Measurements from ENCODE around the gene BMPR1B. TPM values are rescaled to one million over a fixed set of nuclear protein-coding genes. Genes with fewer than 3 reads are reported as not detected.

Gene BMPR1B
- total and polyA plus RNA-seq, 9 of the 15 experiments (the other 6 are each of a cell fraction or from before 2014, with no cell fraction given), result 0.01 TPM; not detected in 8

DNA sequence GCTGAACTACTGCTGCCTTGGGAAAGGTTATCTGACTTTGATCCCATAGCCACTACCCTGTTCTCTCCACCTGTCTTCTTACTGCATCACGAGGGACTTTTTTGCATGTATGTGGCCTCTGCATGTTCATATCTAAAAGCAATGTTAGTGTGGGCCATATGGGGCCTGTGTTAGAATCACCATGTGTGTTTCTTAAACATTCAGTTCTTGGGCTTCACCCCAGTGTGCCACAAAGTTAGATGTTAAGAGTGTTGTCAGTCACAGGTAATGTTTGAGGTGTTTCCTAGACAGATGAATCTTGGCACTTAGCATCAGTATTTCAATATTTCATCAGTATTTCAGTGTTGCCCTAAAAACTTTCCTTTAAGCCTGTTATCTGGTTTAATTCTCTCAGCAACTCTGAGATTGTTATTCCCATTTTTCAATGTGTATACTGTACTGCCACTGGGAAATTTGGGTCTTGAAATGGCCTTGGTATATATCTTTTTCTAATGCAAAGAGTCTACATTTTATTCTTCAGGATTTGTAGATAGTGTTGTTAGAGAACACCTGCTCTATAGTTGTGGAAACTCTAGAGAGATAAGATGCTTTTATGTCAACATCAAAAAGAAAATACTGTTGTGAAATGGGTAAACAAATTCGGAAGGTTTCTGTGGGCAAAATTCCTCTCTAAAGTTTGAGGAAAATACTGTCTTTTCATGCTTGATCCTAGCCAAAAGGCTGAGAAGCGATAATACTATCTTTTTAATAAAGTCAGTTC lies 259.7 kb downstream of the BMPR1B start:
- no TSS peak for BruUV-seq (replicated peaks)
- 0% methylated on average over 3 of the region's 3 CpGs for WGBS (ENCODE audit: insufficient coverage, low coverage, missing lambda C conversion rate)
- intact Hi-C loops (cut with micrococcal nuclease), result no loop called here

More for the DNA sequence above, 259.7 kb downstream of the BMPR1B start:
- no peaks in the 10 kb centered on the region for H4K20me1 ChIP-seq (replicated peaks; ENCODE audit: control insufficient read depth, insufficient read depth, low read length)
- DNase-seq (ENCODE audit: extremely low read depth in 1 of 4, low spot score in 3 of 4) (no peak), FAIRE-seq (no peak), ATAC-seq (no peak)
- H3K9ac ChIP-seq (ENCODE audit: insufficient read depth in 1 of 2, low read depth in 2 of 2, low read length in 2 of 2), result no peak overlapping the region
- CTCF ChIA-PET (ENCODE audit: low intra/inter-chr PET ratio), result no interaction called here
- no peaks in the 10 kb centered on the region for H3K9me1 ChIP-seq (ENCODE audit: control insufficient read depth, insufficient read depth, low read length)
- no peaks in the 10 kb centered on the region for H3K36me3 ChIP-seq (ENCODE audit: control insufficient read depth, insufficient read depth, low read length)
- H3K27me3 ChIP-seq (ENCODE audit: control insufficient read depth in 2 of 2, insufficient read depth in 2 of 2, low read length in 2 of 2), result no peaks in the 10 kb centered on the region
- H3K4me1 ChIP-seq (replicated peaks in 1 of 2; ENCODE audit: control insufficient read depth in 2 of 2, insufficient read depth in 2 of 2, low read length in 2 of 2), result no peaks in the 10 kb centered on the region
- H3K4me3 ChIP-seq, result no peak overlapping the region
- no peaks in the 10 kb centered on the region for H3K9me3 ChIP-seq (replicated peaks; ENCODE audit: control insufficient read depth, insufficient read depth, low read depth, low read length)
- no peak overlapping the region for H2AFZ ChIP-seq (ENCODE audit: low read depth, low read length)
- TF ChIP-seq, protein P1, sequence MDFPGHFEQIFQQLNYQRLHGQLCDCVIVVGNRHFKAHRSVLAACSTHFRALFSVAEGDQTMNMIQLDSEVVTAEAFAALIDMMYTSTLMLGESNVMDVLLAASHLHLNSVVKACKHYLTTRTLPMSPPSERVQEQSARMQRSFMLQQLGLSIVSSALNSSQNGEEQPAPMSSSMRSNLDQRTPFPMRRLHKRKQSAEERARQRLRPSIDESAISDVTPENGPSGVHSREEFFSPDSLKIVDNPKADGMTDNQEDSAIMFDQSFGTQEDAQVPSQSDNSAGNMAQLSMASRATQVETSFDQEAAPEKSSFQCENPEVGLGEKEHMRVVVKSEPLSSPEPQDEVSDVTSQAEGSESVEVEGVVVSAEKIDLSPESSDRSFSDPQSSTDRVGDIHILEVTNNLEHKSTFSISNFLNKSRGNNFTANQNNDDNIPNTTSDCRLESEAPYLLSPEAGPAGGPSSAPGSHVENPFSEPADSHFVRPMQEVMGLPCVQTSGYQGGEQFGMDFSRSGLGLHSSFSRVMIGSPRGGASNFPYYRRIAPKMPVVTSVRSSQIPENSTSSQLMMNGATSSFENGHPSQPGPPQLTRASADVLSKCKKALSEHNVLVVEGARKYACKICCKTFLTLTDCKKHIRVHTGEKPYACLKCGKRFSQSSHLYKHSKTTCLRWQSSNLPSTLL (IDR thresholded peaks at IDR 0.05), result no peak
- TF ChIP-seq, protein P2, sequence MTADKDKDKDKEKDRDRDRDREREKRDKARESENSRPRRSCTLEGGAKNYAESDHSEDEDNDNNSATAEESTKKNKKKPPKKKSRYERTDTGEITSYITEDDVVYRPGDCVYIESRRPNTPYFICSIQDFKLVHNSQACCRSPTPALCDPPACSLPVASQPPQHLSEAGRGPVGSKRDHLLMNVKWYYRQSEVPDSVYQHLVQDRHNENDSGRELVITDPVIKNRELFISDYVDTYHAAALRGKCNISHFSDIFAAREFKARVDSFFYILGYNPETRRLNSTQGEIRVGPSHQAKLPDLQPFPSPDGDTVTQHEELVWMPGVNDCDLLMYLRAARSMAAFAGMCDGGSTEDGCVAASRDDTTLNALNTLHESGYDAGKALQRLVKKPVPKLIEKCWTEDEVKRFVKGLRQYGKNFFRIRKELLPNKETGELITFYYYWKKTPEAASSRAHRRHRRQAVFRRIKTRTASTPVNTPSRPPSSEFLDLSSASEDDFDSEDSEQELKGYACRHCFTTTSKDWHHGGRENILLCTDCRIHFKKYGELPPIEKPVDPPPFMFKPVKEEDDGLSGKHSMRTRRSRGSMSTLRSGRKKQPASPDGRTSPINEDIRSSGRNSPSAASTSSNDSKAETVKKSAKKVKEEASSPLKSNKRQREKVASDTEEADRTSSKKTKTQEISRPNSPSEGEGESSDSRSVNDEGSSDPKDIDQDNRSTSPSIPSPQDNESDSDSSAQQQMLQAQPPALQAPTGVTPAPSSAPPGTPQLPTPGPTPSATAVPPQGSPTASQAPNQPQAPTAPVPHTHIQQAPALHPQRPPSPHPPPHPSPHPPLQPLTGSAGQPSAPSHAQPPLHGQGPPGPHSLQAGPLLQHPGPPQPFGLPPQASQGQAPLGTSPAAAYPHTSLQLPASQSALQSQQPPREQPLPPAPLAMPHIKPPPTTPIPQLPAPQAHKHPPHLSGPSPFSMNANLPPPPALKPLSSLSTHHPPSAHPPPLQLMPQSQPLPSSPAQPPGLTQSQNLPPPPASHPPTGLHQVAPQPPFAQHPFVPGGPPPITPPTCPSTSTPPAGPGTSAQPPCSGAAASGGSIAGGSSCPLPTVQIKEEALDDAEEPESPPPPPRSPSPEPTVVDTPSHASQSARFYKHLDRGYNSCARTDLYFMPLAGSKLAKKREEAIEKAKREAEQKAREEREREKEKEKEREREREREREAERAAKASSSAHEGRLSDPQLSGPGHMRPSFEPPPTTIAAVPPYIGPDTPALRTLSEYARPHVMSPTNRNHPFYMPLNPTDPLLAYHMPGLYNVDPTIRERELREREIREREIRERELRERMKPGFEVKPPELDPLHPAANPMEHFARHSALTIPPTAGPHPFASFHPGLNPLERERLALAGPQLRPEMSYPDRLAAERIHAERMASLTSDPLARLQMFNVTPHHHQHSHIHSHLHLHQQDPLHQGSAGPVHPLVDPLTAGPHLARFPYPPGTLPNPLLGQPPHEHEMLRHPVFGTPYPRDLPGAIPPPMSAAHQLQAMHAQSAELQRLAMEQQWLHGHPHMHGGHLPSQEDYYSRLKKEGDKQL (CRISPR knock-in tag; IDR thresholded peaks at IDR 0.05; ENCODE audit: borderline replicate concordance), result no peak
- TF ChIP-seq CXXC5 (CRISPR knock-in tag; IDR thresholded peaks at IDR 0.05) (no peak), ERF (CRISPR knock-in tag; IDR thresholded peaks at IDR 0.05) (no peak), ZNF124 (CRISPR knock-in tag; IDR thresholded peaks at IDR 0.05) (no peak), ARID2 (IDR thresholded peaks at IDR 0.05) (no peak), MAFG (tag; conservative IDR thresholded peaks at IDR 0.05) (no peak)
- TF ChIP-seq, protein P3, sequence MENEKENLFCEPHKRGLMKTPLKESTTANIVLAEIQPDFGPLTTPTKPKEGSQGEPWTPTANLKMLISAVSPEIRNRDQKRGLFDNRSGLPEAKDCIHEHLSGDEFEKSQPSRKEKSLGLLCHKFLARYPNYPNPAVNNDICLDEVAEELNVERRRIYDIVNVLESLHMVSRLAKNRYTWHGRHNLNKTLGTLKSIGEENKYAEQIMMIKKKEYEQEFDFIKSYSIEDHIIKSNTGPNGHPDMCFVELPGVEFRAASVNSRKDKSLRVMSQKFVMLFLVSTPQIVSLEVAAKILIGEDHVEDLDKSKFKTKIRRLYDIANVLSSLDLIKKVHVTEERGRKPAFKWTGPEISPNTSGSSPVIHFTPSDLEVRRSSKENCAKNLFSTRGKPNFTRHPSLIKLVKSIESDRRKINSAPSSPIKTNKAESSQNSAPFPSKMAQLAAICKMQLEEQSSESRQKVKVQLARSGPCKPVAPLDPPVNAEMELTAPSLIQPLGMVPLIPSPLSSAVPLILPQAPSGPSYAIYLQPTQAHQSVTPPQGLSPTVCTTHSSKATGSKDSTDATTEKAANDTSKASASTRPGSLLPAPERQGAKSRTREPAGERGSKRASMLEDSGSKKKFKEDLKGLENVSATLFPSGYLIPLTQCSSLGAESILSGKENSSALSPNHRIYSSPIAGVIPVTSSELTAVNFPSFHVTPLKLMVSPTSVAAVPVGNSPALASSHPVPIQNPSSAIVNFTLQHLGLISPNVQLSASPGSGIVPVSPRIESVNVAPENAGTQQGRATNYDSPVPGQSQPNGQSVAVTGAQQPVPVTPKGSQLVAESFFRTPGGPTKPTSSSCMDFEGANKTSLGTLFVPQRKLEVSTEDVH (IDR thresholded peaks at IDR 0.05; ENCODE audit: low read depth, partially characterized antibody), result no peak
- TF ChIP-seq, protein P4, sequence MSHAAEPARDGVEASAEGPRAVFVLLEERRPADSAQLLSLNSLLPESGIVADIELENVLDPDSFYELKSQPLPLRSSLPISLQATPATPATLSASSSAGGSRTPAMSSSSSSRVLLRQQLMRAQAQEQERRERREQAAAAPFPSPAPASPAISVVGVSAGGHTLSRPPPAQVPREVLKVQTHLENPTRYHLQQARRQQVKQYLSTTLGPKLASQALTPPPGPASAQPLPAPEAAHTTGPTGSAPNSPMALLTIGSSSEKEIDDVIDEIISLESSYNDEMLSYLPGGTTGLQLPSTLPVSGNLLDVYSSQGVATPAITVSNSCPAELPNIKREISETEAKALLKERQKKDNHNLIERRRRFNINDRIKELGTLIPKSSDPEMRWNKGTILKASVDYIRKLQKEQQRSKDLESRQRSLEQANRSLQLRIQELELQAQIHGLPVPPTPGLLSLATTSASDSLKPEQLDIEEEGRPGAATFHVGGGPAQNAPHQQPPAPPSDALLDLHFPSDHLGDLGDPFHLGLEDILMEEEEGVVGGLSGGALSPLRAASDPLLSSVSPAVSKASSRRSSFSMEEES (CRISPR knock-in tag; IDR thresholded peaks at IDR 0.05), result no peak
- in situ Hi-C loops (cut with MboI), result no loop called here
- H3K79me2 ChIP-seq (ENCODE audit: control insufficient read depth, insufficient read depth, low read length), result no peaks in the 10 kb centered on the region
- H3K4me2 ChIP-seq (ENCODE audit: insufficient read depth, low read length), result no peak overlapping the region
- H3K27ac ChIP-seq (ENCODE audit: extremely low read depth, low read depth, low read length), result no peak overlapping the region
- POLR2A ChIA-PET, result no interaction called here
